HepG2 (cell line): Measurements from ENCODE around the gene PPARA. TPM values are rescaled to one million over a fixed set of nuclear protein-coding genes. Genes with fewer than 3 reads are reported as not detected.

Source experiments
- ATRX ChIP-seq: sonication (generic); formaldehyde crosslinking; IDR thresholded peaks from 2 replicates; pipeline ENCODE4 v1.4.0; 2020; ENCODE audit warnings: missing genetic modification reagents, borderline replicate concordance
- KDM1A ChIP-seq: IDR thresholded peaks from 2 replicates; pipeline ENCODE4 v1.6.1; 2016; ENCODE audit warnings: missing compliant biosample characterization
- MATR3 ChIP-seq: sonication (generic); formaldehyde crosslinking; IDR thresholded peaks from 2 replicates; pipeline ENCODE4 v1.4.0; 2020; ENCODE audit warnings: missing genetic modification reagents
- RXRB ChIP-seq: IDR thresholded peaks from 2 replicates; pipeline ENCODE4 v1.6.1; 2016; ENCODE audit warnings: borderline replicate concordance, missing genetic modification reagents, missing compliant biosample characterization
- SOX6 ChIP-seq, 2 experiments: fragments of 450-650 bp in 1 of 2; sonication (generic) in 1 of 2; formaldehyde crosslinking in 1 of 2; IDR thresholded peaks; 2 replicates each; pipeline versions ENCODE4 v1.4.0 to v1.6.1; 2017 to 2020; ENCODE audit warnings: antibody characterized with exemption in 1 of 2, mild to moderate bottlenecking in 1 of 2, missing genetic modification reagents in 1 of 2
- STAG1 ChIP-seq: sonication (generic); formaldehyde crosslinking; IDR thresholded peaks from 2 replicates; pipeline ENCODE4 v1.4.0; 2020; ENCODE audit warnings: missing genetic modification reagents
- SUZ12 ChIP-seq: fragments of 150-350 bp; IDR thresholded peaks from 2 replicates; pipeline ENCODE4 v1.6.1; 2014; ENCODE audit warnings: low read depth, low read length
- ZC3H4 ChIP-seq: sonication (generic); formaldehyde crosslinking; IDR thresholded peaks from 2 replicates; pipeline ENCODE4 v1.4.0; 2020; ENCODE audit warnings: missing genetic modification reagents, borderline replicate concordance
- ZFP90 ChIP-seq: sonication (generic); formaldehyde crosslinking; IDR thresholded peaks from 2 replicates; pipeline ENCODE4 v1.8.0; 2022; ENCODE audit warnings: missing genetic modification reagents, mild to moderate bottlenecking, inconsistent platforms, borderline replicate concordance
- ZNF143 ChIP-seq: sonication (generic); formaldehyde crosslinking; IDR thresholded peaks from 2 replicates; pipeline ENCODE4 v1.4.0; 2020; ENCODE audit warnings: missing genetic modification reagents
- ZNF274 ChIP-seq: sonication (generic); formaldehyde crosslinking; IDR thresholded peaks from 2 replicates; pipeline ENCODE4 v1.5.1; 2020; ENCODE audit warnings: mild to moderate bottlenecking, missing genetic modification reagents
- ZNF432 ChIP-seq: sonication (generic); formaldehyde crosslinking; IDR thresholded peaks from 2 replicates; pipeline ENCODE4 v1.5.0; 2020; ENCODE audit warnings: missing genetic modification reagents, mild to moderate bottlenecking, borderline replicate concordance
- ZNF572 ChIP-seq: sonication (generic); formaldehyde crosslinking; IDR thresholded peaks from 2 replicates; pipeline ENCODE4 v1.5.1; 2020; ENCODE audit warnings: mild to moderate bottlenecking, missing genetic modification reagents
- ZNF703 ChIP-seq: sonication (generic); formaldehyde crosslinking; IDR thresholded peaks from 2 replicates; pipeline ENCODE4 v1.5.1; 2020; ENCODE audit warnings: missing genetic modification reagents, mild to moderate bottlenecking, moderate library complexity, borderline replicate concordance
- ZNF781 ChIP-seq: sonication (generic); formaldehyde crosslinking; IDR thresholded peaks from 2 replicates; pipeline ENCODE4 v1.5.1; 2020; ENCODE audit warnings: borderline replicate concordance, mild to moderate bottlenecking, missing genetic modification reagents; ENCODE audit errors: not compliant biosample characterization
- polyA plus RNA-seq, 8 experiments: library from polyadenylated mRNA; depleted of rRNA in 3 of 8; stranded (reverse) in 7 of 8; unstranded in 1 of 8; fragments of >200 nt; fragmentation: Illumina TruSeq in 4 of 8; extraction: Trizol in 4 of 8; gene quantifications; 2 replicates each; pipeline versions ENCODE4 v1.2.1 to v1.2.3, GENCODE V29; 2011 to 2016; ENCODE audit warnings: low read depth in 4 of 8, missing spikeins in 1 of 8, mixed read lengths in 1 of 8; ENCODE audit not compliant: insufficient read depth in 1 of 8
- total RNA-seq, 5 experiments: library from RNA; depleted of rRNA; stranded (reverse); fragments of >200 nt; fragmentation: Illumina TruSeq; extraction: Trizol; gene quantifications; 2 replicates each; pipeline ENCODE4 v1.2.3, GENCODE V29; 2016; ENCODE audit warnings: low read depth in 1 of 5
- TF ChIP-seq, protein P1 (sequence below): sonication (generic); formaldehyde crosslinking; conservative IDR thresholded peaks from 2 replicates; pipeline ENCODE4 v1.4.0; 2020; ENCODE audit warnings: missing genetic modification reagents
- TF ChIP-seq, protein P2 (sequence below): sonication (generic); formaldehyde crosslinking; IDR thresholded peaks from 2 replicates; pipeline ENCODE4 v1.4.0; 2020; ENCODE audit warnings: missing genetic modification reagents, low read depth, mild to moderate bottlenecking, borderline replicate concordance
- TF ChIP-seq, protein P3 (sequence below): sonication (generic); formaldehyde crosslinking; IDR thresholded peaks from 2 replicates; pipeline ENCODE4 v1.8.0; 2022; ENCODE audit warnings: mild to moderate bottlenecking, missing genetic modification reagents, borderline replicate concordance
- TF ChIP-seq, protein P4 (sequence below): sonication (generic); formaldehyde crosslinking; IDR thresholded peaks from 2 replicates; pipeline ENCODE4 v1.4.0; 2020; ENCODE audit warnings: missing genetic modification reagents
- TF ChIP-seq, protein P5 (sequence below): IDR thresholded peaks from 2 replicates; pipeline ENCODE4 v1.6.1; 2012; ENCODE audit warnings: low read length, improper control_type of control experiment
- TF ChIP-seq, protein P6 (sequence below): sonication (generic); formaldehyde crosslinking; IDR thresholded peaks from 2 replicates; pipeline ENCODE4 v1.8.0; 2022; ENCODE audit warnings: mild to moderate bottlenecking, missing genetic modification reagents, moderate library complexity

Gene PPARA
- total and polyA plus RNA-seq, 2 of the 13 experiments (the other 11 are each of a cell fraction or from before 2014, with no cell fraction given): 18.2 to 24.7 TPM

DNA sequence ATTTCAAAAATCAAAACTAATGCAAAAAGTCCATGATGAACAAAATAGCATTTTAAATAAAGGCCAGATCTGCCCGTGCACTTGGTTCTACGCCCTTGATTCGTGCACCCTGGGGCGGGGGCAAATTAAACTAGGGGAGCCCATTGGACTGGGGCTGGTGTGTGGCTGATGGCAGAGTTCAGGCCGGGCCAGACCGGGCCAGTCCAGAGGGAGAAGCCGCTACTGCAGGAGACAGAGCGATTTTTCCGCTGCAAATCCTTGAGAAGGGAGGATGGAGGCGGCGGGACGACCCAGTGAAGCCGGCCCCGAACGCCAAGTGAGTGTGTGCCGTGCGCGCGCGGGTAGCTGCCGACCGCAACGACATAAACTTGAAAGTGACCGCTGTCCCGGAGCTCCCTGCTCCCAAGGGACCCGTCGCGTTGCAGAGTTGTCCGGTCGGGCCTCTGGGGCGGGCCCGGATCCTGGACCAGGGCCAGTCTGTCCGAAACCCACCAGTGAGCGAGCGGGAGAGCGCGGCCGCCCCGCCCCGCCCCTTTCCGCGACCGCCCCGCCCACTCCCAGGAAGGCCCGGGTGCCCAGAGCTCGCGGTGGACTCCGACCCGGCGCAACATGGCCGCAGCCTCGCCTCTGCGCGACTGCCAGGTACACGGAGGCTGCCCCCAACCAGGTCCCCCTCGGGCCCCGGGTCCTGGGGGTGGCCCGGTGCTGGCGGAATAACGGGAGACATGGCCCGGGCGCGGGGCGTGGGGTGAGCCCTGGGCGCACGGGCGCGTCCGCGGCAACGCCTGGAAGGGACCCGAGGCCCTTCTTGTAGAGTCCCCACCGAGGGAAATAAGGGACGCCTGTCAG, 117.3 kb downstream of the PPARA start, which contains the start of gene TTC38 (continued):
- no peak for TF ChIP-seq ZNF572 (CRISPR knock-in tag)
- no peak for TF ChIP-seq MATR3 (CRISPR knock-in tag)
- no peak for TF ChIP-seq ZNF432
- TF ChIP-seq RXRB (CRISPR knock-in tag): peak; percentile 74; the same call in 1 of the 2 replicates
- TF ChIP-seq, protein P1, sequence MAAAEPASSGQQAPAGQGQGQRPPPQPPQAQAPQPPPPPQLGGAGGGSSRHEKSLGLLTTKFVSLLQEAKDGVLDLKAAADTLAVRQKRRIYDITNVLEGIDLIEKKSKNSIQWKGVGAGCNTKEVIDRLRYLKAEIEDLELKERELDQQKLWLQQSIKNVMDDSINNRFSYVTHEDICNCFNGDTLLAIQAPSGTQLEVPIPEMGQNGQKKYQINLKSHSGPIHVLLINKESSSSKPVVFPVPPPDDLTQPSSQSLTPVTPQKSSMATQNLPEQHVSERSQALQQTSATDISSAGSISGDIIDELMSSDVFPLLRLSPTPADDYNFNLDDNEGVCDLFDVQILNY (CRISPR knock-in tag): 0 out of 2 replicates have a peak, but pooled peaks have one; percentile 31
- TF ChIP-seq, protein P2, sequence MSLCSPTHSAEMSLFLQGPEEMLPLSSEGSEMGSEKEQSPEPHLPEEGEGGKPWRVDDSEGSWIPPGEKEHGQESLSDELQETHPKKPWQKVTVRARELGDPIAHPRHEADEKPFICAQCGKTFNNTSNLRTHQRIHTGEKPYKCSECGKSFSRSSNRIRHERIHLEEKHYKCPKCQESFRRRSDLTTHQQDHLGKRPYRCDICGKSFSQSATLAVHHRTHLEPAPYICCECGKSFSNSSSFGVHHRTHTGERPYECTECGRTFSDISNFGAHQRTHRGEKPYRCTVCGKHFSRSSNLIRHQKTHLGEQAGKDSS (CRISPR knock-in tag): 0 out of 2 replicates have a peak, but pooled peaks have one; percentile 64
- no peak for TF ChIP-seq SUZ12
- TF ChIP-seq, protein P3, sequence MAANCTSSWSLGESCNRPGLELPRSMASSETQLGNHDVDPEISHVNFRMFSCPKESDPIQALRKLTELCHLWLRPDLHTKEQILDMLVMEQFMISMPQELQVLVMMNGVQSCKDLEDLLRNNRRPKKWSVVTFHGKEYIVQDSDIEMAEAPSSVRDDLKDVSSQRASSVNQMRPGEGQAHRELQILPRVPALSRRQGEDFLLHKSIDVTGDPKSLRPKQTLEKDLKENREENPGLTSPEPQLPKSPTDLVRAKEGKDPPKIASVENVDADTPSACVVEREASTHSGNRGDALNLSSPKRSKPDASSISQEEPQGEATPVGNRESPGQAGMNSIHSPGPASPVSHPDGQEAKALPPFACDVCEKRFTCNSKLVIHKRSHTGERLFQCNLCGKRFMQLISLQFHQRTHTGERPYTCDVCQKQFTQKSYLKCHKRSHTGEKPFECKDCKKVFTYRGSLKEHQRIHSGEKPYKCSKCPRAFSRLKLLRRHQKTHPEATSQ: no peak
- no peak for TF ChIP-seq ZFP90 (CRISPR knock-in tag)
- TF ChIP-seq STAG1 (CRISPR knock-in tag): no peak
- TF ChIP-seq KDM1A (CRISPR knock-in tag): no peak
- TF ChIP-seq, protein P4, sequence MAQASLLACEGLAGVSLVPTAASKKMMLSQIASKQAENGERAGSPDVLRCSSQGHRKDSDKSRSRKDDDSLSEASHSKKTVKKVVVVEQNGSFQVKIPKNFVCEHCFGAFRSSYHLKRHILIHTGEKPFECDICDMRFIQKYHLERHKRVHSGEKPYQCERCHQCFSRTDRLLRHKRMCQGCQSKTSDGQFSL (CRISPR knock-in tag): no peak
- peak; percentile 80; the same call in 1 of the 2 replicates for TF ChIP-seq ZNF274 (CRISPR knock-in tag)
- TF ChIP-seq SOX6 (IDR thresholded peaks at IDR 0.05): no peak
- TF ChIP-seq SOX6 (CRISPR knock-in tag; IDR thresholded peaks at IDR 0.05): peak; percentile 40
- peak; percentile 53 for TF ChIP-seq ZNF143 (CRISPR knock-in tag)
- TF ChIP-seq, protein P5, sequence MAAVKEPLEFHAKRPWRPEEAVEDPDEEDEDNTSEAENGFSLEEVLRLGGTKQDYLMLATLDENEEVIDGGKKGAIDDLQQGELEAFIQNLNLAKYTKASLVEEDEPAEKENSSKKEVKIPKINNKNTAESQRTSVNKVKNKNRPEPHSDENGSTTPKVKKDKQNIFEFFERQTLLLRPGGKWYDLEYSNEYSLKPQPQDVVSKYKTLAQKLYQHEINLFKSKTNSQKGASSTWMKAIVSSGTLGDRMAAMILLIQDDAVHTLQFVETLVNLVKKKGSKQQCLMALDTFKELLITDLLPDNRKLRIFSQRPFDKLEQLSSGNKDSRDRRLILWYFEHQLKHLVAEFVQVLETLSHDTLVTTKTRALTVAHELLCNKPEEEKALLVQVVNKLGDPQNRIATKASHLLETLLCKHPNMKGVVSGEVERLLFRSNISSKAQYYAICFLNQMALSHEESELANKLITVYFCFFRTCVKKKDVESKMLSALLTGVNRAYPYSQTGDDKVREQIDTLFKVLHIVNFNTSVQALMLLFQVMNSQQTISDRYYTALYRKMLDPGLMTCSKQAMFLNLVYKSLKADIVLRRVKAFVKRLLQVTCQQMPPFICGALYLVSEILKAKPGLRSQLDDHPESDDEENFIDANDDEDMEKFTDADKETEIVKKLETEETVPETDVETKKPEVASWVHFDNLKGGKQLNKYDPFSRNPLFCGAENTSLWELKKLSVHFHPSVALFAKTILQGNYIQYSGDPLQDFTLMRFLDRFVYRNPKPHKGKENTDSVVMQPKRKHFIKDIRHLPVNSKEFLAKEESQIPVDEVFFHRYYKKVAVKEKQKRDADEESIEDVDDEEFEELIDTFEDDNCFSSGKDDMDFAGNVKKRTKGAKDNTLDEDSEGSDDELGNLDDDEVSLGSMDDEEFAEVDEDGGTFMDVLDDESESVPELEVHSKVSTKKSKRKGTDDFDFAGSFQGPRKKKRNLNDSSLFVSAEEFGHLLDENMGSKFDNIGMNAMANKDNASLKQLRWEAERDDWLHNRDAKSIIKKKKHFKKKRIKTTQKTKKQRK: no peak
- no peak for TF ChIP-seq ZC3H4 (CRISPR knock-in tag)
- TF ChIP-seq ZNF781 (CRISPR knock-in tag): peak; percentile 3
- TF ChIP-seq ATRX (CRISPR knock-in tag): no peak
- TF ChIP-seq, protein P6, sequence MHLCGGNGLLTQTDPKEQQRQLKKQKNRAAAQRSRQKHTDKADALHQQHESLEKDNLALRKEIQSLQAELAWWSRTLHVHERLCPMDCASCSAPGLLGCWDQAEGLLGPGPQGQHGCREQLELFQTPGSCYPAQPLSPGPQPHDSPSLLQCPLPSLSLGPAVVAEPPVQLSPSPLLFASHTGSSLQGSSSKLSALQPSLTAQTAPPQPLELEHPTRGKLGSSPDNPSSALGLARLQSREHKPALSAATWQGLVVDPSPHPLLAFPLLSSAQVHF (CRISPR knock-in tag): no peak
- TF ChIP-seq ZNF703 (CRISPR knock-in tag): no peak
